Common myeloid progenitor, CD34-positive (primary cell): Measurements from ENCODE around the gene ABHD15.

Experiments used
- CTCF ChIA-PET: fragments of 350-600 bp; sonication (Branson Sonifier 250); formaldehyde crosslinking; loops from one replicate; lab custom pipeline; 2021; ENCODE audit warnings: antibody characterized with exemption; lab: Charles Lee
- POLR2A ChIA-PET: fragments of 350-600 bp; sonication (Branson Sonifier 250); formaldehyde crosslinking; loops from one replicate; lab custom pipeline; 2021; ENCODE audit warnings: antibody characterized with exemption; lab: Charles Lee
- DNase-seq, 3 donors: peaks; one replicate each; pipeline versions ENCODE4 v3.0.0 to v3.0.0-alpha.2; 2013
- H3K27ac ChIP-seq, 2 experiments: 1 replicate in 1 of 2; 2 replicates in 1 of 2; pipeline ENCODE4 v1.7.0; 2013; ENCODE audit warnings: inconsistent platforms in 2 of 2, low read length in 2 of 2, mild to moderate bottlenecking in 2 of 2, low read depth in 1 of 2, moderate library complexity in 1 of 2; ENCODE audit not compliant: severe bottlenecking in 2 of 2, insufficient read depth in 1 of 2, poor library complexity in 1 of 2
- H3K27me3 ChIP-seq, 5 experiments: replicated peaks in 2 of 5; 1 replicate in 3 of 5; 2 replicates in 2 of 5; pipeline versions ENCODE4 v1.6.1 to v1.7.0; 2013; ENCODE audit warnings: low read length in 4 of 5, mild to moderate bottlenecking in 2 of 5, moderate library complexity in 2 of 5, inconsistent platforms in 1 of 5; ENCODE audit not compliant: insufficient read depth in 5 of 5, control insufficient read depth in 4 of 5
- H3K36me3 ChIP-seq, 4 experiments: 1 replicate in 2 of 4; 2 replicates in 2 of 4; pipeline versions ENCODE4 v1.6.1 to v1.7.0; 2013; ENCODE audit warnings: low read length in 3 of 4, control low read depth in 1 of 4, mild to moderate bottlenecking in 1 of 4; ENCODE audit not compliant: control insufficient read depth in 4 of 4, insufficient read depth in 4 of 4
- H3K4me1 ChIP-seq, 4 experiments: 1 replicate in 3 of 4; 2 replicates in 1 of 4; pipeline versions ENCODE4 v1.6.1 to v1.7.1; 2013; ENCODE audit warnings: low read length in 3 of 4, mild to moderate bottlenecking in 3 of 4, control low read depth in 1 of 4, inconsistent platforms in 1 of 4, moderate library complexity in 1 of 4; ENCODE audit not compliant: control insufficient read depth in 4 of 4, insufficient read depth in 4 of 4; ENCODE audit errors: control extremely low read depth in 1 of 4
- H3K4me3 ChIP-seq, 7 experiments: 1 replicate in 4 of 7; 2 replicates in 3 of 7; pipeline versions ENCODE4 v1.5.1 to v1.7.0; 2013; ENCODE audit warnings: mild to moderate bottlenecking in 7 of 7, low read length in 6 of 7, moderate library complexity in 6 of 7, inconsistent platforms in 2 of 7, low read depth in 2 of 7, control low read depth in 1 of 7; ENCODE audit not compliant: insufficient read depth in 4 of 7, control insufficient read depth in 1 of 7; ENCODE audit errors: extremely low read depth in 1 of 7
- H3K9me3 ChIP-seq, 5 experiments: 1 replicate in 4 of 5; 2 replicates in 1 of 5; pipeline versions ENCODE4 v1.6.1 to v1.7.1; 2013; ENCODE audit warnings: low read length in 4 of 5, mild to moderate bottlenecking in 2 of 5, inconsistent platforms in 1 of 5, low read depth in 1 of 5, moderate library complexity in 1 of 5; ENCODE audit not compliant: control insufficient read depth in 4 of 5, insufficient read depth in 2 of 5; ENCODE audit errors: control extremely low read depth in 1 of 5
- WGBS: methylation state at CpG from one replicate; pipeline ENCODE4 v1.1.5; 2013; ENCODE audit not compliant: insufficient coverage; 5-methylcytosine and 5-hydroxymethylcytosine counted together

The ABHD15 gene

DNA sequence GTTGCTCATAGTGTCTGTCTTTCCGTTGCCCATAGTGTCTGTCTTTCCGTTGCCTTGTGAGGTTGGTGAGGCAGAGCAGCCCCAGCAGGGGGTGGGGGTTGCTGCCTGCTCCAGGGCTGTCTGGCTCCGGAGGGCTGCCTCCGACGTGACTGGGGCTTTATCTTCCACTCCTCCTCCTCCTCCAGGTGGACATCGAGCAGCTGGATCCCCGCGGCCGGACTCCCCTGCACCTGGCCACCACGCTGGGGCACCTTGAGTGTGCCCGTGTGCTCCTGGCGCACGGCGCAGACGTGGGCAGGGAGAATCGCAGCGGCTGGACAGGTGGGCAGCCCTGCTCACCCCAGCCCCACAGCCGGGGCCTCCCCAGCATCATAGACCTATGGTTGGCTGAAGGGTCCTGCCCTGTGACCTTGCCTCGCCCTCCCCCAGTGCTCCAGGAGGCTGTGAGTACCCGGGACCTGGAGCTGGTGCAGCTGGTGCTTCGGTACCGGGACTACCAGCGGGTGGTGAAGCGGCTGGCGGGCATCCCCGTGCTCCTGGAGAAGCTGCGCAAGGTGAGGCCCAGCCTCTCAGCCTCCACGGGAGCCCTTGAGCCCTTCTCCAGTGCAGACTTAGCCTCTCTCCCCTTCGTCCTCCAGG lies 40.8 kb upstream of the ABHD15 start:
- DNase-seq: no peak
- H3K27me3 ChIP-seq: peaks cover 0 to 2% (median 0%) of the 10 kb centered on the region in 5 experiments
- H3K36me3 ChIP-seq: peaks cover 0 to 7% (median 0%) of the 10 kb centered on the region in 4 experiments
- H3K4me1 ChIP-seq: peaks cover 0 to under 1% (median 0%) of the 10 kb centered on the region in 4 experiments
- 99% methylated on average over 23 of the region's 29 CpGs for WGBS
- CTCF ChIA-PET: interaction anchor here (1.6 to 7.6 kb wide), 5 partner anchors 9 to 31 kb away, joined by 5 to 39 read pairs (median 7); partner anchors contain the start of gene ANKRD13B
- no peak overlapping the region for H3K27ac ChIP-seq
- no peaks in the 10 kb centered on the region for H3K9me3 ChIP-seq
- POLR2A ChIA-PET: interaction anchor here (0.6 kb wide), 1 partner anchor 432 kb away, joined by 4 read pairs; no protein-coding TSS in a partner anchor
- no peak overlapping the region for H3K4me3 ChIP-seq

DNA sequence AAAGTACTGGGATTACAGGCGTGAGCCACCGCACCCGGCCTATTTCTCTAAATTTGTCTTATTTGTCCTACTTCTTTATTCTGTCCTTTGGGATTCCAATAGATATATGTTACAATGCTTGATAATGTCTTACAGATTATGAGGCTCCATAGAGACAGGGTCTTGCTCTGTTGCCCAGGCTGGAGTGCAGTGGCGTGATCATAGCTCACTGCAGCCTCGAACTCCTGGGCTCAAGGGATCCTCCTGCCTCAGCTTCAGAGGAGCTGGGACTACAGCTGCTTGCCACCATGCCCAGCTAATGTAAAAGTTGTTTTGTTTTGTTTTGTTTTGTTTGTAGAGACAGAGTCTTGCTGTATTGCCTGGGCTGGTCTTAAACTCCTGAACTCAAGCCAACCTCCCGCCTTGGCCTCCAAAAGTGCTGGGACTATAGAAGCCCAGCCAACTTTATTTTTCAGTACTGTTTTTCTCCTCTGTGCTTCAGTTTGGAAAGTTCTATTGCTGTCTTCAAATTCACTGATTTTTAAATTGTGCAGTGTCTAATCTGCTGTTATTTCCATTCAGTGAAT lies 36.4 kb upstream of the ABHD15 start:
- Histone ChIP-seq H3K4me3 (no peak overlapping the region), H3K4me1 (no peaks in the 10 kb centered on the region), H3K9me3 (no peaks in the 10 kb centered on the region), H3K27ac (no peak overlapping the region), H3K36me3 (no peaks in the 10 kb centered on the region), H3K27me3 (no peaks in the 10 kb centered on the region)
- WGBS: 92% methylated on average over 2 of the region's 6 CpGs
- POLR2A ChIA-PET: no interaction called here
- no peak for DNase-seq
- CTCF ChIA-PET: interaction anchor here (1.4 to 7.6 kb wide), 2 partner anchors 11 to 14 kb away, joined by 4 to 39 read pairs; no protein-coding TSS in a partner anchor

DNA sequence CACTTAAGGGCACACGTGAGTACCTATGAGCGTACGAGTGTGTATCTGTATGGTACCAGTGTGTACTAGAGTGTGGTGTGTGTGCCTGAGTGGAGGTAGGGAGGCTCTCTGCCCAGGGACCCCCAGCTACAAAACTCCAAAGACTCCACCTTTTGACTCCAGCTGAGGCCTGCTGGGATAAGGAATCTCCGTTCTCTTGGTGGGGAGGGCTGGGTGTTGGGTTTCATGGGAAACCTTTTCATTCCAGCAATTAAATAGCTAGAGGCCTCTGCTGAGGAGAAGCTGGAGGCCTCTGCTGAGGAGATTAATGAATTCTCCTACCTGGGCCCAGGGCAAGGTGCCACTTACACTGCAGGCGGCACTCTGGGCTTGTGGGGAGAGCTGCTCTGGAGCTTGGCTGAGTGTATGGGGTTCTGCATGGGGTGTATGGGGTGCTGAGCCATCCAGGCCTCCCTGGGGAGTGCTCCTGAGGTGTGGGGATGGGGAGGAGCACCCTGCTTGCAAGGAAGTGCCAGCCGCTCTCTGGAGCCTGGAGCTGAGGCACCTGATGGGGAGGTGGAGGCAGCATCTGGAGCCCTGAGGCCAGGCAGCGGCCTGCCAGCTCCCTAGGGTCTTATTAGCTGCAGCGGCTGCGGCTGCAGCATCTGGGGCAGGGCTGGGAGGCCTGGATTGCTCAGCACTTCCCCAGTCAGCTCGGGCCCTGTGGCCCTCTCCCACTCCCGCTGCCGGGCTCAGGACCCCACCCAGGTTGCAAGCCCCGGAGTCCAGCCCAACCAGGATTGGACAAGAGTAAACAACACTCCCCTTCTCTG lies 30.7 kb upstream of the ABHD15 start:
- no peak for DNase-seq
- ChIA-PET POLR2A (interaction anchor here (1.9 kb wide), 1 partner anchor 14 kb away, joined by 4 read pairs; no protein-coding TSS in a partner anchor), CTCF (interaction anchor here (0.9 to 1.9 kb wide), 8 partner anchors 9 to 31 kb away, joined by 3 to 7 read pairs (median 4); partner anchors contain the start of gene ABHD15)
- H3K27me3 ChIP-seq: peaks cover 0 to 1% (median 0%) of the 10 kb centered on the region in 5 experiments
- WGBS: 98% methylated on average over 6 of the region's 13 CpGs
- no peak overlapping the region for H3K4me3 ChIP-seq
- no peaks in the 10 kb centered on the region for H3K9me3 ChIP-seq
- H3K4me1 ChIP-seq: peaks cover 0 to 19% (median 17%) of the 10 kb centered on the region in 4 experiments
- H3K36me3 ChIP-seq: no peaks in the 10 kb centered on the region
- no peak overlapping the region for H3K27ac ChIP-seq

DNA sequence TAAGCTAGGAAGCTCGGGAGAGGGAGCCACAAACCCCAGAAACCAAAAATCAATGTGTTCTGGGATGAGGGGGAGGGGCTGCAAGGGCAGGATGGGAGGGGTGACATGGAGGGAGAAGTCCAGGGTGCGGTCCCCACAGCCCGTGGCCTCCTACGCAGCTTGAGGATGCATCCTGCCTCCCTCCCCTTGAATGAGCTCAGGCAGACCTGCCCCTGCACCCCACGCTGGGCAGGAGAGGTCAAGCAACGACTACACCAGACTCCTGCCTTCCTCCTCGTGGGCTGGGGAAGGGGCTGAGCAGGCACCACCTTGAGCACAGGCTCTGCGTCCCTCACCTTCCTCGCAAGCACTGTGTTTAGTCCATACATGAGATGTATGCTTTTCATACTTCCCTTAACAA lies 30.0 kb upstream of the ABHD15 start:
- POLR2A ChIA-PET: interaction anchor here (1.9 kb wide), 1 partner anchor 14 kb away, joined by 4 read pairs; no protein-coding TSS in a partner anchor
- Histone ChIP-seq H3K4me1 (peaks cover 2 to 26% (median 24%) of the 10 kb centered on the region in 4 experiments), H3K27ac (no peak overlapping the region), H3K4me3 (no peak overlapping the region), H3K36me3 (no peaks in the 10 kb centered on the region), H3K27me3 (peaks cover 0 to 1% (median 0%) of the 10 kb centered on the region in 5 experiments), H3K9me3 (no peaks in the 10 kb centered on the region)
- WGBS: 87% methylated on average over 8 of the region's 9 CpGs
- CTCF ChIA-PET: interaction anchor here (0.9 to 1.9 kb wide), 7 partner anchors 9 to 27 kb away, joined by 3 to 7 read pairs (median 5); no protein-coding TSS in a partner anchor
- no peak for DNase-seq

DNA sequence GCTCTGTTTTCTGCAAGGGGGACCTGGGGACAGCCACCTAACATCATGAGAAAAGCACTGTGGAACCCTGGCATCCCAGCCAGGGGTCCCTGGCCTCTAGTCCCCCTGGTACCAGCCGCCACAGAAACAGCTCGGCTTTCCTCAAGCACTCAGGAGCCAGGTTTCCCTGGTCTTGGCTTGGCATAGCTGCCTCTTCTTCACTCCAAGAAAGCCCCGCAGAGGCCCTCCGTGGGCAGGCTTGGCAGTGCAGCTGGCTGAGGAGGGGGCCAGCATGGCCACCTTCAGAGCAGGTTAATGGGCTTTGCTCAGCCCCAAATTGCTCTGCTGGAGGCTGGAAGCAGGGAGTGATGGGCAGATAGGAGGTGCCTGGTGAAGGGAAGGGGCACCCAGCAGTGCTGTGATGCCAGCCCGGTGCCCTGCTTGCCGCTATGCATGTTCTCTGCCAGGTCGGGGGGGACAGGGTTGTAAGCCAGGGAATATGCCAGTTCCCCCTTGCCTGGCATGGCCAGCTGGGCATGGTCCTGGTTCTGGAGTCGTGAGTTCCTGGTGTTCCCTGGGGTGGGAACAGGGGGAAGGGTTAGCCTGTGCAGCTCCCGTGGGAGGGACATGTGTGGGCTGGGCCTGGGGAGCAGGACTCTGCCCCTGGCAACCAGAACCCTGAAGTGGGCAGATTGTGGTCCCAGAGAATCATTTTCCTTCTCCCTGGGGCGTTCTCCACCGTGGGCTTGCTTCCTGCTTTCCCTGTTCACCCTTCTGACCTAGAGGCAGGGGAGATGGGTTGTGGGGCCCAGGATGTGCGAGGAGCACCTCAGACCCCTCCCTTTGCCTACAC lies 29.3 kb upstream of the ABHD15 start:
- ChIA-PET CTCF (interaction anchor here (1.1 to 1.9 kb wide), 6 partner anchors 13 to 22 kb away, joined by 3 to 7 read pairs (median 4); no protein-coding TSS in a partner anchor), POLR2A (no interaction called here)
- Histone ChIP-seq H3K27ac (no peak overlapping the region), H3K9me3 (no peaks in the 10 kb centered on the region), H3K36me3 (no peaks in the 10 kb centered on the region), H3K4me3 (no peak overlapping the region), H3K27me3 (peaks cover 0 to 1% (median 0%) of the 10 kb centered on the region in 5 experiments), H3K4me1 (peaks cover 2 to 33% (median 31%) of the 10 kb centered on the region in 4 experiments)
- 95% methylated on average over 8 of the region's 12 CpGs for WGBS
- DNase-seq: no peak
